ENCODE results near the gene SYT1. TPM values are rescaled to one million over a fixed set of nuclear protein-coding genes. Genes with fewer than 3 reads are reported as not detected.
A peak's percentile ranks its signal among the peaks of the same experiment; 100 is the strongest.

The SYT1 gene
- total and polyA plus RNA-seq, 11 donors, result 0.08 to 0.86 (median 0.16) TPM; not detected in 6

- Histone ChIP-seq H3K4me3 (no peak overlapping the region), H3K36me3 (no peaks in the 10 kb centered on the region), H3K4me1 (peaks cover 0 to 5% (median 0%) of the 10 kb centered on the region in 12 donors), H3K9me3 (no peaks in the 10 kb centered on the region), H3K27ac (no peak overlapping the region), H3K27me3 (no peaks in the 10 kb centered on the region)
- DNase-seq, result no peak
- no peak for ATAC-seq
- TF ChIP-seq POLR2A (IDR thresholded peaks at IDR 0.05) (no peak), CTCF (IDR thresholded peaks at IDR 0.05) (no peak)
- intact Hi-C loops (cut with DNase I), result no loop called here
- WGBS, 4 donors, result 71 to 78% (median 75%) methylated on average over 3 of the region's 3 CpGs
These were observed 574.7 kb downstream of the SYT1 start for GRCh38 chr12:79439175-79439825.

GRCh38 chr12:79441534-79441933 lies 577.0 kb downstream of the SYT1 start:
- DNase-seq (no peak), ATAC-seq (no peak)
- TF ChIP-seq CTCF (IDR thresholded peaks at IDR 0.05), result no peak
- H3K9me3 ChIP-seq, result no peaks in the 10 kb centered on the region
- no peak overlapping the region for H3K4me3 ChIP-seq
- intact Hi-C loops (cut with DNase I), result no loop called here
- no peaks in the 10 kb centered on the region for H3K27me3 ChIP-seq
- WGBS, 4 donors, result 87 to 94% (median 92%) methylated on average over 4 of the region's 4 CpGs
- H3K27ac ChIP-seq, result no peak overlapping the region
- peaks cover 0 to 5% (median 0%) of the 10 kb centered on the region in 12 donors for H3K4me1 ChIP-seq
- H3K36me3 ChIP-seq, result no peaks in the 10 kb centered on the region

- H3K4me3 ChIP-seq, result no peak overlapping the region
- TF ChIP-seq CTCF (IDR thresholded peaks at IDR 0.05) (no peak), POLR2A (IDR thresholded peaks at IDR 0.05) (no peak)
- H3K9me3 ChIP-seq, result no peaks in the 10 kb centered on the region
- H3K27me3 ChIP-seq, result no peaks in the 10 kb centered on the region
- DNase-seq (no peak), ATAC-seq (peak in 1 of 4 donors; percentile 32)
- H3K36me3 ChIP-seq, result no peaks in the 10 kb centered on the region
- peaks cover 0 to 5% (median 0%) of the 10 kb centered on the region in 12 donors for H3K4me1 ChIP-seq
- intact Hi-C loops (cut with DNase I), result no loop called here
- peak overlapping the region in 1 of 12 donors; percentile 1 for H3K27ac ChIP-seq
These were observed 577.8 kb downstream of the SYT1 start for GRCh38 chr12:79442396-79442795.

GRCh38 chr12:79444089-79444488 lies 579.5 kb downstream of the SYT1 start:
- Histone ChIP-seq H3K27me3 (no peaks in the 10 kb centered on the region), H3K27ac (no peak overlapping the region)
- TF ChIP-seq POLR2A (IDR thresholded peaks at IDR 0.05), result no peak
- no peak for TF ChIP-seq CTCF (IDR thresholded peaks at IDR 0.05)

More at GRCh38 chr12:79444089-79444488, 579.5 kb downstream of the SYT1 start:
- Histone ChIP-seq H3K36me3 (no peaks in the 10 kb centered on the region), H3K4me3 (no peak overlapping the region), H3K9me3 (no peaks in the 10 kb centered on the region), H3K4me1 (peaks cover 0 to 5% (median 0%) of the 10 kb centered on the region in 12 donors)
- ATAC-seq, result no peak
- intact Hi-C loops (cut with DNase I), result no loop called here
- no peak for DNase-seq
